Gastrocnemius medialis (tissue), 4 donors: Measurements from ENCODE around the gene SYNJ2. TPM values are rescaled to one million over a fixed set of nuclear protein-coding genes. Genes with fewer than 3 reads are reported as not detected.

Experiments used
- ATAC-seq, 2 donors: fragments of 150-250 bp; one replicate each; pipeline ENCODE4 v1.9.1; 2016
- DNase-seq, 2 donors: peaks; one replicate each; pipeline ENCODE4 v3.0.0-alpha.2; 2019
- H3K27ac ChIP-seq, 4 donors: fragments of 200-600 bp; sonication (generic); 1 replicate in 1 of 4; 2 replicates in 3 of 4; pipeline ENCODE4 v1.5.1; 2016 to 2018; ENCODE audit warnings: mild to moderate bottlenecking in 2 of 4, moderate library complexity in 1 of 4
- H3K27me3 ChIP-seq, 3 donors: fragments of 200-600 bp; sonication (generic) in 2 of 3; 1 replicate in 1 of 3; 2 replicates in 2 of 3; pipeline versions ENCODE4 v1.5.1 to v1.6.0; 2016 to 2019; ENCODE audit warnings: mild to moderate bottlenecking in 1 of 3, moderate library complexity in 1 of 3
- H3K36me3 ChIP-seq, 2 donors: fragments of 200-600 bp; sonication (generic) in 1 of 2; one replicate each; pipeline ENCODE4 v1.5.1; 2017 to 2018
- H3K4me1 ChIP-seq, 2 donors: fragments of 200-600 bp; sonication (generic) in 1 of 2; one replicate each; pipeline ENCODE4 v1.5.1; 2016 to 2017; ENCODE audit warnings: mild to moderate bottlenecking in 2 of 2
- H3K4me3 ChIP-seq, 4 donors: fragments of 200-600 bp; sonication (generic) in 3 of 4; 1 replicate in 1 of 4; 2 replicates in 3 of 4; pipeline ENCODE4 v1.5.1; 2016 to 2019; ENCODE audit warnings: mild to moderate bottlenecking in 2 of 4
- H3K9me3 ChIP-seq, 3 donors: fragments of 200-600 bp; sonication (generic) in 2 of 3; 1 replicate in 1 of 3; 2 replicates in 2 of 3; pipeline ENCODE4 v1.5.1; 2016 to 2019
- CTCF ChIP-seq, 5 experiments: fragments of 450-650 bp in 3 of 5; fragments of 200-600 bp in 2 of 5; sonication (generic) in 2 of 5; IDR thresholded peaks in 4 of 5; conservative IDR thresholded peaks in 1 of 5; 1 replicate in 4 of 5; 2 replicates in 1 of 5; pipeline ENCODE4 v1.5.1; 2016 to 2019; ENCODE audit warnings: antibody characterized with exemption in 5 of 5, mild to moderate bottlenecking in 3 of 5, moderate library complexity in 3 of 5
- POLR2A ChIP-seq, 2 donors: fragments of 450-650 bp; IDR thresholded peaks; one replicate each; pipeline ENCODE4 v1.6.1; 2017; ENCODE audit warnings: antibody characterized with exemption in 2 of 2, mild to moderate bottlenecking in 2 of 2, moderate library complexity in 2 of 2
- in situ Hi-C, 4 donors: fragments of 200-750 bp; cut with MboI; loops; one replicate each; pipeline versions ENCODE4 v1.15.0 to v1.8.0; 2017; ENCODE audit warnings: low sequenced_read_pairs in 4 of 4
- intact Hi-C: fragments of 100-400 bp; cut with DNase I; formaldehyde crosslinking; loops from one replicate; pipeline ENCODE4 v1.15.1; 2023; ENCODE audit warnings: low total_unique reads
- total RNA-seq, 4 donors: library from RNA; depleted of rRNA; stranded (reverse); fragments of >200 nt; gene quantifications; one replicate each; pipeline versions ENCODE4 v1.1.0 to v1.2.3, GENCODE V29; 2016

Gene SYNJ2
- total RNA-seq, 4 donors from 2014 or later = 3.9 to 17.0 (median 7.0) TPM

GRCh38 chr6:158036261-158036660 is 54.6 kb downstream of the SYNJ2 start:
- H3K9me3 ChIP-seq = no peaks in the 10 kb centered on the region
- in situ Hi-C loops = no loop called here
- H3K36me3 ChIP-seq = no peaks in the 10 kb centered on the region
- no peaks in the 10 kb centered on the region for H3K27me3 ChIP-seq
- intact Hi-C loops = no loop called here
- peaks cover 23 to 30% of the 10 kb centered on the region in 2 donors for H3K4me1 ChIP-seq
- H3K27ac ChIP-seq = no peak overlapping the region
- TF ChIP-seq POLR2A (IDR thresholded peaks at IDR 0.05) = no peak
- no peak for TF ChIP-seq CTCF (IDR thresholded peaks at IDR 0.05 in 4 of 5, conservative IDR thresholded peaks at IDR 0.05 in 1 of 5)
- ATAC-seq (no peak), DNase-seq (no peak)
- no peak overlapping the region for H3K4me3 ChIP-seq

GRCh38 chr6:158037021-158037420 is 55.4 kb downstream of the SYNJ2 start:
- intact Hi-C loops (no loop called here), in situ Hi-C loops (no loop called here)
- H3K27me3 ChIP-seq = no peaks in the 10 kb centered on the region
- TF ChIP-seq POLR2A (IDR thresholded peaks at IDR 0.05) = no peak
- no peak for TF ChIP-seq CTCF (IDR thresholded peaks at IDR 0.05 in 4 of 5, conservative IDR thresholded peaks at IDR 0.05 in 1 of 5)
- no peak overlapping the region for H3K4me3 ChIP-seq
- DNase-seq (no peak), ATAC-seq (no peak)
- H3K9me3 ChIP-seq = no peaks in the 10 kb centered on the region
- H3K4me1 ChIP-seq = peaks cover 31 to 35% of the 10 kb centered on the region in 2 donors
- H3K27ac ChIP-seq = no peak overlapping the region
- no peaks in the 10 kb centered on the region for H3K36me3 ChIP-seq

GRCh38 chr6:158037771-158038170 is 56.1 kb downstream of the SYNJ2 start:
- Histone ChIP-seq H3K4me1 (peaks cover 29 to 33% of the 10 kb centered on the region in 2 donors), H3K27ac (no peak overlapping the region), H3K36me3 (no peaks in the 10 kb centered on the region), H3K4me3 (no peak overlapping the region), H3K27me3 (no peaks in the 10 kb centered on the region), H3K9me3 (no peaks in the 10 kb centered on the region)
- in situ Hi-C loops = no loop called here
- intact Hi-C loops = no loop called here
- no peak for ATAC-seq
- TF ChIP-seq POLR2A (IDR thresholded peaks at IDR 0.05) = no peak
- TF ChIP-seq CTCF (IDR thresholded peaks at IDR 0.05 in 4 of 5, conservative IDR thresholded peaks at IDR 0.05 in 1 of 5) = no peak
- DNase-seq = no peak

- Histone ChIP-seq H3K9me3 (no peaks in the 10 kb centered on the region), H3K27ac (peak overlapping the region in 1 of 4 donors; percentile 99), H3K27me3 (no peaks in the 10 kb centered on the region), H3K36me3 (no peaks in the 10 kb centered on the region), H3K4me3 (no peak overlapping the region), H3K4me1 (peaks cover 29 to 33% of the 10 kb centered on the region in 2 donors)
- ATAC-seq (no peak), DNase-seq (peak in 1 of 2 donors; percentile 8)
- intact Hi-C loops = no loop called here
- TF ChIP-seq POLR2A (IDR thresholded peaks at IDR 0.05) = no peak
- TF ChIP-seq CTCF (IDR thresholded peaks at IDR 0.05 in 4 of 5, conservative IDR thresholded peaks at IDR 0.05 in 1 of 5) = no peak
- in situ Hi-C loops = no loop called here
Observed at GRCh38 chr6:158038291-158039177, 56.9 kb downstream of the SYNJ2 start.
